Muscle of back (tissue), 11 donors: ENCODE results near the gene IMPG2. TPM values are rescaled to one million over a fixed set of nuclear protein-coding genes. Genes with fewer than 3 reads are reported as not detected.
A peak's percentile ranks its signal among the peaks of the same experiment; 100 is the strongest.

Source experiments
- DNase-seq, 3 donors: peaks; one replicate each; pipeline versions ENCODE4 v3.0.0 to v3.0.0-alpha.2; 2013
- polyA plus RNA-seq, 10 donors: library from polyadenylated mRNA; unstranded; fragments of 120-200 nt; gene quantifications; one replicate each; pipeline ENCODE4 v1.2.1, GENCODE V29; 2013; ENCODE audit not compliant: insufficient read length in 10 of 10

IMPG2 gene
- polyA plus RNA-seq, 10 donors, result 0.30 to 2.9 (median 0.98) TPM

GRCh38 chr3:101189176-101189575, 131.2 kb downstream of the IMPG2 start:
- DNase-seq, result no peak

- DNase-seq, result no peak
These were observed 135.0 kb downstream of the IMPG2 start for GRCh38 chr3:101185341-101185740.

GRCh38 chr3:101184111-101184510, 136.3 kb downstream of the IMPG2 start:
- no peak for DNase-seq

GRCh38 chr3:101183151-101183550, 137.2 kb downstream of the IMPG2 start:
- no peak for DNase-seq

GRCh38 chr3:101182734-101183133, 137.6 kb downstream of the IMPG2 start:
- DNase-seq, result no peak

GRCh38 chr3:101181801-101182200, 138.6 kb downstream of the IMPG2 start:
- no peak for DNase-seq

- peak in 2 of 3 donors; percentile 40 to 45 for DNase-seq
These were observed 140.7 kb downstream of the IMPG2 start for GRCh38 chr3:101179637-101180036.

GRCh38 chr3:101177577-101177976, 142.8 kb downstream of the IMPG2 start:
- DNase-seq, result no peak

Other genes starting within 250 kb of the IMPG2 start
- gene SENP7, start 192.6 kb upstream of the IMPG2 start, polyA plus RNA-seq, result 10 to 100 TPM; 26.4 to 54.6 (median 37.7) TPM
- 10 to 100 TPM; 21.7 to 30.6 (median 24.9) TPM for gene TRMT10C, start 241.3 kb upstream of the IMPG2 start, polyA plus RNA-seq